ENCODE measurements around the gene IL22RA2. TPM values are rescaled to one million over a fixed set of nuclear protein-coding genes. Genes with fewer than 3 reads are reported as not detected.

The IL22RA2 gene
- total and polyA plus RNA-seq, 9 of the 15 experiments (the other 6 are each of a cell fraction or from before 2014, with no cell fraction given) = 0.03 TPM; not detected in 8

GRCh38 chr6:137102050-137102848, 71.2 kb downstream of the IL22RA2 start:
- no TSS peak for BruUV-seq (replicated peaks)
- no peaks in the 10 kb centered on the region for H3K9me1 ChIP-seq (ENCODE audit: control insufficient read depth, insufficient read depth, low read length)
- in situ Hi-C loops (cut with MboI) = no loop called here
- ATAC-seq (no peak), FAIRE-seq (no peak), DNase-seq (ENCODE audit: extremely low read depth in 1 of 4, low spot score in 3 of 4) (no peak)
- WGBS (ENCODE audit: insufficient coverage, low coverage, missing lambda C conversion rate) = 4% methylated on average over 3 of the region's 3 CpGs
- H3K4me2 ChIP-seq (ENCODE audit: insufficient read depth, low read length) = no peak overlapping the region
- CTCF ChIA-PET (ENCODE audit: low intra/inter-chr PET ratio) = no interaction called here
- H3K27me3 ChIP-seq (ENCODE audit: control insufficient read depth in 2 of 2, insufficient read depth in 2 of 2, low read length in 2 of 2) = no peaks in the 10 kb centered on the region; a peak in 1 of 5 replicates
- H3K4me1 ChIP-seq (replicated peaks in 1 of 2; ENCODE audit: control insufficient read depth in 2 of 2, insufficient read depth in 2 of 2, low read length in 2 of 2) = no peaks in the 10 kb centered on the region
- H3K27ac ChIP-seq (ENCODE audit: extremely low read depth, low read depth, low read length) = no peak overlapping the region
- no peak overlapping the region for H3K9ac ChIP-seq (ENCODE audit: insufficient read depth in 1 of 2, low read depth in 2 of 2, low read length in 2 of 2)
- POLR2A ChIA-PET = no interaction called here
- H2AFZ ChIP-seq (ENCODE audit: low read depth, low read length) = no peak overlapping the region
- intact Hi-C loops (cut with micrococcal nuclease) = no loop called here
- no peak overlapping the region for H3K4me3 ChIP-seq
- no peaks in the 10 kb centered on the region for H3K79me2 ChIP-seq (ENCODE audit: control insufficient read depth, insufficient read depth, low read length)
- H3K36me3 ChIP-seq (ENCODE audit: control insufficient read depth, insufficient read depth, low read length) = no peaks in the 10 kb centered on the region
- H3K9me3 ChIP-seq (replicated peaks; ENCODE audit: control insufficient read depth, insufficient read depth, low read depth, low read length) = no peaks in the 10 kb centered on the region
- H4K20me1 ChIP-seq (replicated peaks; ENCODE audit: control insufficient read depth, insufficient read depth, low read length) = no peaks in the 10 kb centered on the region
- no peak for TF ChIP-seq ZNF277 (CRISPR knock-in tag; IDR thresholded peaks at IDR 0.05; ENCODE audit: borderline replicate concordance)
- TF ChIP-seq MAFK (IDR thresholded peaks at IDR 0.05; ENCODE audit: low read length) = no peak
- no peak for TF ChIP-seq TFE3 (CRISPR knock-in tag; IDR thresholded peaks at IDR 0.05)
- TF ChIP-seq MTA3 (IDR thresholded peaks at IDR 0.05; ENCODE audit: borderline replicate concordance) = no peak
- no peak for TF ChIP-seq PRDM10 (IDR thresholded peaks at IDR 0.05; ENCODE audit: partially characterized antibody)
- TF ChIP-seq TFAM (CRISPR knock-in tag; conservative IDR thresholded peaks at IDR 0.05) = no peak
- TF ChIP-seq PHF20 (IDR thresholded peaks at IDR 0.05; ENCODE audit: partially characterized antibody) = no peak
- TF ChIP-seq FOXO4 (CRISPR knock-in tag; IDR thresholded peaks at IDR 0.05) = no peak
- no peak for TF ChIP-seq CEBPG (CRISPR knock-in tag; IDR thresholded peaks at IDR 0.05)
- TF ChIP-seq CEBPG (tag; conservative IDR thresholded peaks at IDR 0.05 in 1 of 2, IDR thresholded peaks at IDR 0.05 in 1 of 2) = no peak
- no peak for TF ChIP-seq FOXM1 (IDR thresholded peaks at IDR 0.05; ENCODE audit: low read depth)
- no peak for TF ChIP-seq FOXM1 (CRISPR knock-in tag; IDR thresholded peaks at IDR 0.05; ENCODE audit: low read depth)
- no peak for TF ChIP-seq ZNF175 (CRISPR knock-in tag; IDR thresholded peaks at IDR 0.05; ENCODE audit: low read depth)
- no peak for TF ChIP-seq NONO (IDR thresholded peaks at IDR 0.05; ENCODE audit: low read depth in 2 of 2, low read length in 1 of 2)

Data from K562 (cell line).